HCT116 (cell line): Measurements from ENCODE around the gene SAE1. TPM values are rescaled to one million over a fixed set of nuclear protein-coding genes. Genes with fewer than 3 reads are reported as not detected.

ENCODE experiments used
- ATAC-seq: fragments of 200-7000 bp; cut with Tn5 transposase; 2 replicates; pipeline ENCODE4 v1.9.1; 2020; ENCODE audit warnings: mild to moderate bottlenecking, moderate library complexity
- BruUV-seq: library from RNA; stranded (reverse); fragments of 400-500 nt; replicated peaks from 2 replicates; lab custom pipeline; 2021; lab: Mats Ljungman, UMichigan
- CTCF ChIA-PET: fragments of 300-600 bp; sonication (Branson Sonifier 250); formaldehyde crosslinking; loops from one replicate; lab custom pipeline; 2021; ENCODE audit warnings: antibody characterized with exemption; lab: Charles Lee
- POLR2A ChIA-PET: fragments of 300-600, 350-600 bp; sonication (Branson Sonifier 250); formaldehyde crosslinking; loops from one replicate; lab custom pipeline; 2021; ENCODE audit warnings: antibody characterized with exemption; lab: Charles Lee
- RAD21 ChIA-PET, 2 experiments: fragments of 300-600 bp; sonication (Branson Sonifier 250); formaldehyde crosslinking; loops; one replicate each; lab custom pipeline; 2023; ENCODE audit warnings: low total read pairs in 2 of 2; ENCODE audit not compliant: uncharacterized antibody in 2 of 2, unreplicated experiment in 2 of 2, low non-redundant PET in 1 of 2; lab: Charles Lee
- DNase-seq: peaks from one replicate; pipeline ENCODE4 v3.0.0-alpha.2; 2010; ENCODE audit warnings: low read depth, low spot score
- H2AFZ ChIP-seq: fragments of 200-600 bp; shearing (Covaris generic), sonication (generic); 2 replicates; pipeline ENCODE4 v1.6.1; 2017; ENCODE audit warnings: low read depth, mixed run types, mixed read lengths, antibody characterized with exemption, low read length; ENCODE audit not compliant: poor library complexity, severe bottlenecking
- H3K27ac ChIP-seq: 2 replicates; pipeline ENCODE4 v1.5.1; 2012; ENCODE audit warnings: low read depth, low read length
- H3K27me3 ChIP-seq: fragments of 200-600 bp; sonication (generic); 2 replicates; pipeline ENCODE4 v1.6.1; 2016; ENCODE audit warnings: mixed run types, low read length, mixed read lengths; ENCODE audit not compliant: insufficient read depth
- H3K36me3 ChIP-seq, 2 experiments: fragments of 200-500 bp in 1 of 2; fragments of 200-600 bp in 1 of 2; sonication (Bioruptor generic) in 1 of 2; sonication (generic) in 1 of 2; 2 replicates each; pipeline versions ENCODE4 v1.5.1 to v1.6.1; 2014 to 2016; ENCODE audit warnings: low read length in 2 of 2, inconsistent platforms in 1 of 2, mixed read lengths in 1 of 2, mixed run types in 1 of 2; ENCODE audit not compliant: insufficient read depth in 2 of 2, control insufficient read depth in 1 of 2
- H3K4me1 ChIP-seq, 2 experiments: fragments of 200-600 bp in 1 of 2; sonication (generic) in 1 of 2; 2 replicates each; pipeline versions ENCODE4 v1.5.1 to v1.6.1; 2012 to 2017; ENCODE audit warnings: low read length in 2 of 2, inconsistent platforms in 1 of 2, mild to moderate bottlenecking in 1 of 2, mixed read lengths in 1 of 2, mixed run types in 1 of 2, moderate library complexity in 1 of 2; ENCODE audit not compliant: insufficient read depth in 2 of 2, control insufficient read depth in 1 of 2
- H3K4me2 ChIP-seq: fragments of 200-600 bp; sonication (generic); 2 replicates; pipeline ENCODE4 v1.6.1; 2017; ENCODE audit warnings: mixed run types, low read length, mixed read lengths
- H3K4me3 ChIP-seq, 2 experiments: fragments of 200-600 bp in 1 of 2; sonication (generic) in 1 of 2; replicated peaks in 1 of 2; 2 replicates each; pipeline ENCODE4 v1.5.1; 2011 to 2016; ENCODE audit warnings: low read length in 2 of 2, control low read depth in 1 of 2, low read depth in 1 of 2, mild to moderate bottlenecking in 1 of 2, mixed read lengths in 1 of 2, mixed run types in 1 of 2
- H3K79me2 ChIP-seq: fragments of 200-600 bp; sonication (generic); 2 replicates; pipeline ENCODE4 v1.6.1; 2017; ENCODE audit warnings: mild to moderate bottlenecking, mixed run types, low read length, moderate library complexity, mixed read lengths; ENCODE audit not compliant: insufficient read depth
- H3K9ac ChIP-seq: fragments of 200-600 bp; sonication (generic); 2 replicates; pipeline ENCODE4 v1.6.1; 2016; ENCODE audit warnings: low read length, mixed read lengths
- H3K9me2 ChIP-seq: fragments of 200-600 bp; sonication (generic), shearing (Covaris generic); 2 replicates; pipeline ENCODE4 v1.6.1; 2017; ENCODE audit warnings: mixed run types, mild to moderate bottlenecking, moderate library complexity; ENCODE audit not compliant: insufficient read depth
- H3K9me3 ChIP-seq, 2 experiments: fragments of 200-500 bp in 1 of 2; fragments of 200-600 bp in 1 of 2; sonication (Bioruptor generic) in 1 of 2; sonication (generic) in 1 of 2; 2 replicates each; pipeline ENCODE4 v1.6.1; 2014 to 2017; ENCODE audit warnings: low read length in 2 of 2, mixed read lengths in 2 of 2, inconsistent platforms in 1 of 2, low read depth in 1 of 2, mild to moderate bottlenecking in 1 of 2, mixed run types in 1 of 2, moderate library complexity in 1 of 2; ENCODE audit not compliant: control insufficient read depth in 1 of 2, insufficient read depth in 1 of 2
- H4K20me1 ChIP-seq: fragments of 200-600 bp; sonication (generic), shearing (Covaris generic); 2 replicates; pipeline ENCODE4 v1.6.1; 2017; ENCODE audit warnings: mixed run types, mild to moderate bottlenecking, moderate library complexity; ENCODE audit not compliant: insufficient read depth
- CBX3 ChIP-seq: IDR thresholded peaks from 2 replicates; pipeline ENCODE4 v1.6.1; 2012; ENCODE audit warnings: low read depth
- EZH2phosphoT487 ChIP-seq: fragments of 200-600 bp; IDR thresholded peaks from 2 replicates; pipeline ENCODE4 v1.6.1; 2018; ENCODE audit warnings: antibody characterized with exemption, borderline replicate concordance
- FOSL1 ChIP-seq: IDR thresholded peaks from 2 replicates; pipeline ENCODE4 v1.6.1; 2012; ENCODE audit warnings: low read depth
- POLR2A ChIP-seq: IDR thresholded peaks from 2 replicates; pipeline ENCODE4 v1.7.0; 2011; ENCODE audit warnings: borderline replicate concordance; ENCODE audit not compliant: insufficient read depth, insufficient read length; ENCODE audit errors: extremely low read depth
- RAD21 ChIP-seq: IDR thresholded peaks from 2 replicates; pipeline ENCODE4 v1.6.1; 2012; ENCODE audit warnings: low read depth, mild to moderate bottlenecking
- SP1 ChIP-seq: IDR thresholded peaks from 2 replicates; pipeline ENCODE4 v1.6.1; 2012; ENCODE audit warnings: low read depth
- TCF7L2 ChIP-seq: IDR thresholded peaks from 2 replicates; pipeline ENCODE4 v1.7.0; 2011; ENCODE audit warnings: borderline replicate concordance, inconsistent platforms; ENCODE audit not compliant: insufficient read depth, insufficient read length; ENCODE audit errors: extremely low read depth
- ZFX ChIP-seq: fragments of 450-650 bp; IDR thresholded peaks from 2 replicates; pipeline ENCODE4 v1.6.1; 2017
- intact Hi-C: fragments of 100-400 bp; cut with micrococcal nuclease; formaldehyde crosslinking; loops from 2 replicates; pipeline ENCODE4 v1.10.0; 2022
- total RNA-seq: library from RNA; stranded (reverse); gene quantifications from one replicate; pipeline ENCODE4 v1.2.1, GENCODE V29; 2021; ENCODE audit not compliant: unreplicated experiment
- TF ChIP-seq, protein P1 (sequence below): IDR thresholded peaks from 2 replicates; pipeline ENCODE4 v1.6.1; 2012
- TF ChIP-seq, protein P2 (sequence below), 3 experiments: fragments of 200-600 bp in 1 of 3; sonication (generic) in 1 of 3; IDR thresholded peaks in 2 of 3; conservative IDR thresholded peaks in 1 of 3; 2 replicates each; pipeline ENCODE4 v1.5.1; 2012 to 2017; ENCODE audit warnings: low read depth in 2 of 3, low read length in 2 of 3, antibody characterized with exemption in 1 of 3, borderline replicate concordance in 1 of 3, control low read depth in 1 of 3, mild to moderate bottlenecking in 1 of 3, mixed read lengths in 1 of 3, mixed run types in 1 of 3, moderate library complexity in 1 of 3; ENCODE audit not compliant: insufficient read depth in 1 of 3

The SAE1 gene
- total RNA-seq, 1 experiment from 2014 or later: 213 TPM

DNA sequence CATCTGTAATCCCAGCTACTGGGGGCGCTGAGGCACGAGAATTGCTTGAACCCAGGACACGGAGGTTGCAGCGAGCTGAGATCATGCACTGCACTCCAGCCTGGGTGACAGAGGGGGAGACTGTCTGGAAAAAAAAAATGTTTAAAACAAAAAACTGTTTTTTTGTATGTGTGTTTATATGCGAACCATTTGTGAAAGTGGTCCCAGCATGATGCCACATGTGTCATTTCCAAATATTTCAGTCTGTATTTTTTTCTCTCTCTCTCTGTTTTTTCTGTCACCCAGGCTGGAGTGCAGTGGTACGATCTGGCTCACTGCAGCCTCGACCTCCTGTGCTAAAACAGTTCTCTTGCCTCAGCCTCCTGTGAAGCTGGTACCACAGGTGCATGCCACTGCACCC lies 37.4 kb downstream of the SAE1 start:
- Histone ChIP-seq H3K9ac (no peak overlapping the region), H3K27me3 (no peaks in the 10 kb centered on the region), H3K79me2 (peaks cover 76% of the 10 kb centered on the region), H2AFZ (no peak overlapping the region), H3K4me3 (no peak overlapping the region), H3K27ac (no peak overlapping the region), H3K36me3 (peaks cover 32 to 49% of the 10 kb centered on the region in 2 experiments), H3K9me2 (no peaks in the 10 kb centered on the region), H3K4me2 (no peak overlapping the region), H4K20me1 (no peaks in the 10 kb centered on the region), H3K4me1 (no peaks in the 10 kb centered on the region), H3K9me3 (no peaks in the 10 kb centered on the region)
- intact Hi-C loops: no loop called here
- TF ChIP-seq, protein P1, sequence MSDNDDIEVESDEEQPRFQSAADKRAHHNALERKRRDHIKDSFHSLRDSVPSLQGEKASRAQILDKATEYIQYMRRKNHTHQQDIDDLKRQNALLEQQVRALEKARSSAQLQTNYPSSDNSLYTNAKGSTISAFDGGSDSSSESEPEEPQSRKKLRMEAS: no peak
- no peak for TF ChIP-seq CBX3
- no peak for TF ChIP-seq TCF7L2
- no peak for TF ChIP-seq POLR2A
- no peak for TF ChIP-seq SP1
- ChIA-PET CTCF (no interaction called here), POLR2A (no interaction called here), RAD21 (no interaction called here)
- no peak for ATAC-seq
- DNase-seq: no peak
- BruUV-seq: no TSS peak

DNA sequence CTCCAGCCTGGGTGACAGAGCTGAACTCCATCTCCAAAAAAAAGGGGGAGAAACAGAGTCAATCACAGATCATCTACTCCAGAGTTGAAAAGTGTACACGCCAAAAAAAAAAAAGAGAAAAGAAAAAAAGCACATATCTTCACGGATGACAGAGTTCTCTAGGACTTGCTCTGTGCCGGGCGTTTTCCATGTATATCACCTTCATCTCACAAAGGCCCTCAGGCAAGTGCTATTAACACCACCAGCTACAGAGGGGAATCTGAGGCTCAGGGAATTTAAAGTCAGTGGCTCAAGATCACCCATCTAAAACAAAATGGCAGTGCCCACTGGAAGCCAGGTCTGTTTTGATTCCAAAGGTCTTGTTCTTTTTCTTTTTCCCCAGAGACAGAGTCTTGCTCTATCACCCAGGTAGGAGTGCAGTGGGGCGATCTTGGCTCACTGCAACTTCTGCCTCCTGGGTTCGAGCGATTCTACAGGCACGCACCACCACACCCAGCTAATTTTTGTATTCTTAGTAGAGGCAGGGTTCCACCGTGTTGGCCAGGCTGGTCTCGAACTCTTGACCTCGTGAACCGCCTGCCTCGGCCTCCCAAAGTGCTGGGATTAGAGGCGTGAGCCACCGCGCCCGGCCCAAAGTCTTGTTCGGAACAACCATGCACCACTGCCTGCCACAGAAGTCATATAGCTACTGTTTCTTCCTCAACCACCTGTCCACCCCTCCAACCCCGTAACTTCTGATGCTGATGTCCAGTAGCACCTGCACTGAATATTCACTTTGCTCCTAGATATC lies 42.2 kb downstream of the SAE1 start:
- peaks cover 83% of the 10 kb centered on the region for H3K79me2 ChIP-seq
- RAD21 ChIA-PET: no interaction called here
- H3K9ac ChIP-seq: no peak overlapping the region
- no peak overlapping the region for H3K27ac ChIP-seq
- peaks cover 3 to 10% of the 10 kb centered on the region in 2 experiments; a peak in 3 of 4 replicates for H3K4me1 ChIP-seq
- DNase-seq (no peak), ATAC-seq (no peak)
- POLR2A ChIA-PET: no interaction called here
- H2AFZ ChIP-seq: no peak overlapping the region
- CTCF ChIA-PET: interaction anchor here (1.1 kb wide), 1 partner anchor 71 kb away, joined by 3 read pairs; no protein-coding TSS in a partner anchor
- intact Hi-C loops: no loop called here
- no peaks in the 10 kb centered on the region for H3K9me3 ChIP-seq
- peaks cover 32 to 50% of the 10 kb centered on the region in 2 experiments for H3K36me3 ChIP-seq
- H3K9me2 ChIP-seq: no peaks in the 10 kb centered on the region
- no TSS peak for BruUV-seq
- no peaks in the 10 kb centered on the region for H3K27me3 ChIP-seq
- TF ChIP-seq, protein P2, sequence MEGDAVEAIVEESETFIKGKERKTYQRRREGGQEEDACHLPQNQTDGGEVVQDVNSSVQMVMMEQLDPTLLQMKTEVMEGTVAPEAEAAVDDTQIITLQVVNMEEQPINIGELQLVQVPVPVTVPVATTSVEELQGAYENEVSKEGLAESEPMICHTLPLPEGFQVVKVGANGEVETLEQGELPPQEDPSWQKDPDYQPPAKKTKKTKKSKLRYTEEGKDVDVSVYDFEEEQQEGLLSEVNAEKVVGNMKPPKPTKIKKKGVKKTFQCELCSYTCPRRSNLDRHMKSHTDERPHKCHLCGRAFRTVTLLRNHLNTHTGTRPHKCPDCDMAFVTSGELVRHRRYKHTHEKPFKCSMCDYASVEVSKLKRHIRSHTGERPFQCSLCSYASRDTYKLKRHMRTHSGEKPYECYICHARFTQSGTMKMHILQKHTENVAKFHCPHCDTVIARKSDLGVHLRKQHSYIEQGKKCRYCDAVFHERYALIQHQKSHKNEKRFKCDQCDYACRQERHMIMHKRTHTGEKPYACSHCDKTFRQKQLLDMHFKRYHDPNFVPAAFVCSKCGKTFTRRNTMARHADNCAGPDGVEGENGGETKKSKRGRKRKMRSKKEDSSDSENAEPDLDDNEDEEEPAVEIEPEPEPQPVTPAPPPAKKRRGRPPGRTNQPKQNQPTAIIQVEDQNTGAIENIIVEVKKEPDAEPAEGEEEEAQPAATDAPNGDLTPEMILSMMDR (IDR thresholded peaks at IDR 0.05 in 2 of 3, conservative IDR thresholded peaks at IDR 0.05 in 1 of 3; ENCODE audit: borderline replicate concordance in 1 of 3, insufficient read depth in 1 of 3, low read depth in 2 of 3, low read length in 2 of 3): no peak
- TF ChIP-seq FOSL1: no peak
- no peak for TF ChIP-seq EZH2phosphoT487
- TF ChIP-seq RAD21: no peak
- TF ChIP-seq, protein P1: no peak
- TF ChIP-seq POLR2A: no peak
- no peak for TF ChIP-seq ZFX
- 0 out of 2 replicates have a peak, but pooled peaks cover 7% of the 10 kb centered on the region for H4K20me1 ChIP-seq
- H3K4me2 ChIP-seq: no peak overlapping the region
- no peak overlapping the region for H3K4me3 ChIP-seq
